ENCODE results near the gene ATP1A2.

DNA sequence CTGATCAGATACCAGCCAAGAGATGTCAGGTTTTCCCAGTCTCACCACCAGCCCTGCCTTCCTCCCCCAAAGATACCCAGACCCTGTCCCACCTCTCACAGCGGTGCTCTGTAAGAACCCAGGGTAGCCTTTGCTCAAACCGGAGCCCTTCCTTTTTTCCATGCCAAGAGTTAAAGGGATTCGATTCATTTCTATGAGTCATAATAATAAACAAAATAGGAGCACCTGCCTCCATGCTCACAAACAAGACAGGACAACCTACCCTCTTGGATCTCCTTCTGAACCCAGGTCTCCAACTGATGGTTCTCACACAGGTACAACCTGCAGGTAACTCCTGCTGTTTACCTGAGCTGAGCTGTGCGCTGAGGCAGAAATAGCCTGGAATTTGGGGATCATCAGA lies 5.9 kb upstream of the ATP1A2 start:
- TF ChIP-seq, protein P1, sequence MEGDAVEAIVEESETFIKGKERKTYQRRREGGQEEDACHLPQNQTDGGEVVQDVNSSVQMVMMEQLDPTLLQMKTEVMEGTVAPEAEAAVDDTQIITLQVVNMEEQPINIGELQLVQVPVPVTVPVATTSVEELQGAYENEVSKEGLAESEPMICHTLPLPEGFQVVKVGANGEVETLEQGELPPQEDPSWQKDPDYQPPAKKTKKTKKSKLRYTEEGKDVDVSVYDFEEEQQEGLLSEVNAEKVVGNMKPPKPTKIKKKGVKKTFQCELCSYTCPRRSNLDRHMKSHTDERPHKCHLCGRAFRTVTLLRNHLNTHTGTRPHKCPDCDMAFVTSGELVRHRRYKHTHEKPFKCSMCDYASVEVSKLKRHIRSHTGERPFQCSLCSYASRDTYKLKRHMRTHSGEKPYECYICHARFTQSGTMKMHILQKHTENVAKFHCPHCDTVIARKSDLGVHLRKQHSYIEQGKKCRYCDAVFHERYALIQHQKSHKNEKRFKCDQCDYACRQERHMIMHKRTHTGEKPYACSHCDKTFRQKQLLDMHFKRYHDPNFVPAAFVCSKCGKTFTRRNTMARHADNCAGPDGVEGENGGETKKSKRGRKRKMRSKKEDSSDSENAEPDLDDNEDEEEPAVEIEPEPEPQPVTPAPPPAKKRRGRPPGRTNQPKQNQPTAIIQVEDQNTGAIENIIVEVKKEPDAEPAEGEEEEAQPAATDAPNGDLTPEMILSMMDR (IDR thresholded peaks at IDR 0.05; ENCODE audit: low read length) = no peak
- no peak for TF ChIP-seq EZH2 (IDR thresholded peaks at IDR 0.05; ENCODE audit: borderline replicate concordance, low read length)
